ENCODE results near the gene SPHK1. TPM values are rescaled to one million over a fixed set of nuclear protein-coding genes. Genes with fewer than 3 reads are reported as not detected.

The SPHK1 gene
- total RNA-seq, 4 donors from 2014 or later: 1.3 to 11.6 (median 7.6) TPM

GRCh38 chr17:76376318-76377133 lies 7.9 kb upstream of the SPHK1 start:
- no peak for TF ChIP-seq CTCF (IDR thresholded peaks at IDR 0.05; ENCODE audit: low read depth)

GRCh38 chr17:76378548-76379274 lies 5.7 kb upstream of the SPHK1 start:
- no peak for TF ChIP-seq CTCF (IDR thresholded peaks at IDR 0.05; ENCODE audit: low read depth)

GRCh38 chr17:76379275-76379641 lies 5.2 kb upstream of the SPHK1 start:
- no peak for TF ChIP-seq CTCF (IDR thresholded peaks at IDR 0.05; ENCODE audit: low read depth)

- TF ChIP-seq CTCF (IDR thresholded peaks at IDR 0.05; ENCODE audit: low read depth): no peak
Observed at GRCh38 chr17:76379646-76380376, 4.6 kb upstream of the SPHK1 start.

GRCh38 chr17:76381633-76382350 lies 2.6 kb upstream of the SPHK1 start:
- no peak for TF ChIP-seq CTCF (IDR thresholded peaks at IDR 0.05; ENCODE audit: low read depth)

GRCh38 chr17:76382351-76382802 lies 2.0 kb upstream of the SPHK1 start:
- TF ChIP-seq CTCF (IDR thresholded peaks at IDR 0.05; ENCODE audit: low read depth): no peak
